Ishikawa (cell line): ENCODE data around the gene LRP8.

Experiments used
- CEBPB ChIP-seq: IDR thresholded peaks from 2 replicates; pipeline ENCODE4 v1.6.1; 2012
- CREB1 ChIP-seq: IDR thresholded peaks from 2 replicates; pipeline ENCODE4 v1.6.1; 2012; ENCODE audit warnings: low read depth
- EGR1 ChIP-seq: IDR thresholded peaks from 2 replicates; pipeline ENCODE4 v1.6.1; 2012
- EP300 ChIP-seq: IDR thresholded peaks from 2 replicates; pipeline ENCODE4 v1.6.1; 2012; ENCODE audit warnings: borderline replicate concordance
- FOXM1 ChIP-seq: IDR thresholded peaks from 2 replicates; pipeline ENCODE4 v1.6.1; 2012; ENCODE audit warnings: low read depth, borderline replicate concordance
- NFIC ChIP-seq: IDR thresholded peaks from 2 replicates; pipeline ENCODE4 v1.6.1; 2012
- RAD21 ChIP-seq: IDR thresholded peaks from 2 replicates; pipeline ENCODE4 v1.6.1; 2012; ENCODE audit warnings: low read depth
- TAF1 ChIP-seq: IDR thresholded peaks from 2 replicates; pipeline ENCODE4 v1.6.1; 2012; ENCODE audit warnings: low read depth, mild to moderate bottlenecking
- TCF12 ChIP-seq: IDR thresholded peaks from 2 replicates; pipeline ENCODE4 v1.6.1; 2012; ENCODE audit warnings: low read depth
- TEAD4 ChIP-seq: IDR thresholded peaks from 2 replicates; pipeline ENCODE4 v1.6.1; 2012
- YY1 ChIP-seq: IDR thresholded peaks from 2 replicates; pipeline ENCODE4 v1.6.1; 2012; ENCODE audit warnings: low read depth
- ZBTB7A ChIP-seq: IDR thresholded peaks from 2 replicates; pipeline ENCODE4 v1.6.1; 2012; ENCODE audit warnings: low read depth
- TF ChIP-seq, protein P1 (sequence below): IDR thresholded peaks from 2 replicates; pipeline ENCODE4 v1.6.1; 2012; ENCODE audit warnings: low read depth, mild to moderate bottlenecking
- TF ChIP-seq, protein P2 (sequence below): IDR thresholded peaks from 2 replicates; pipeline ENCODE4 v1.6.1; 2012
- TF ChIP-seq, protein P3 (sequence below): IDR thresholded peaks from 2 replicates; pipeline ENCODE4 v1.6.1; 2012

Gene LRP8

DNA sequence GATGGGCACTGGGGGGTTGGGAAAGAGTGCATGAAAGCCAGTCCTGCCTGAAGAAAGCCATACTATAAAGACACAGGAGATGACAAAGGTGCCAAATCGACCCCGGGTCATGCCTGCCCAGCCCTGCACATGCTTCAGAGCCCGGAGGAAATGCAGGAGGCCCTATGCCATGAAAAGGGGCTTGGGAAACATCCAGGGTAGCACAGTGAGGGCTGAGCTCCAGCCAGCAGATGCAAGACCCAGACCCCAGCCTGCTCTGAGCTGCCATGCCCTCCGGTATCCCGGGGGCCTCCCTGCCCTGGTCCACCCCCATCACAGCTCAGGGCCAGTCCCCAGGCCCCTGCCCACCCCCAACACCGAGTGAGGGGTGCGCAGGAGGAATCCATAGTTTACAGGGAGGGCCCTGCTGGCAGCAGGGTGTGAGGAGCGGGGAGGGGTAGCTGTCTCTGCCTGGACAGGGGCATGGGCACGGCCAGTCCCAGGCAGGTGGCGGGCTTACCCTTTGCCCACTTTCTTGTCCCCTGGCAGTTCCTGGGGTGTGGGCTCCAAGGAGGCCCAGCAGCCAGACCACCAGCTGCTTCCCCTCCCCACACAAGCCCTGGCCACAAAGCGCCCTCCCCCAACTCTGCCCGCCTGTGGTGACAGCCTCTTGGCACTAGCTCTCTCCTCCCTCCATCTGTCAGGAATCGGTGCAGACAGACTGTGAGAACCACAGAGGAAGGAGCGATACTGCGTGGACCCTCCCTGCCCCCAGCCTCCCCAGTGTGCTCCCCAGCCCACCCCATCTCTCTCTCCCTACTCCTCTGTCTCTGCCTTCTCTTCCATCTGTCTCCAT is 16.8 kb downstream of the LRP8 start:
- TF ChIP-seq NFIC (no peak), FOXM1 (no peak)

DNA sequence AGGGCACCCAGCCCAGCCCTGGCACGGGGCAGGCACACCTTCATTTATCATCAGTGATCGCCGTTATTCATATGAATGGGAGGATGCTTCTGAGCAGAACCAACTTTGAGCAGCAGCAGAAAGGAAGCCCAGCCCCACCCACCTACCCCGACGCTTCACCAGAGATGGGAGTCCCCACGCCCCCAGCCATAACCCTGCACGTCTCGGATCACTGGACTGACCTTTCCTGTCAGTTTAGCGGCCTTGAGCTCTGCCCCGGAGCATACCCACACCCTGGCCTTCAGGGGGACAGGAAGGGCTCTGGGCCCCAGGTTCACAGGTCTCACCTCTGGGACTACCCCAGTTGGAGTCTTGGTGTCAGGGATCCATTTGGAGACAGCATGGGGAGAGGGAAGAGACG is 18.1 kb downstream of the LRP8 start:
- TF ChIP-seq TAF1 (no peak), NFIC (no peak), CEBPB (no peak), CREB1 (no peak), EGR1 (no peak), TEAD4 (no peak), ZBTB7A (no peak), FOXM1 (no peak), YY1 (no peak), TCF12 (no peak), EP300 (no peak), RAD21 (no peak)
- TF ChIP-seq, protein P1, sequence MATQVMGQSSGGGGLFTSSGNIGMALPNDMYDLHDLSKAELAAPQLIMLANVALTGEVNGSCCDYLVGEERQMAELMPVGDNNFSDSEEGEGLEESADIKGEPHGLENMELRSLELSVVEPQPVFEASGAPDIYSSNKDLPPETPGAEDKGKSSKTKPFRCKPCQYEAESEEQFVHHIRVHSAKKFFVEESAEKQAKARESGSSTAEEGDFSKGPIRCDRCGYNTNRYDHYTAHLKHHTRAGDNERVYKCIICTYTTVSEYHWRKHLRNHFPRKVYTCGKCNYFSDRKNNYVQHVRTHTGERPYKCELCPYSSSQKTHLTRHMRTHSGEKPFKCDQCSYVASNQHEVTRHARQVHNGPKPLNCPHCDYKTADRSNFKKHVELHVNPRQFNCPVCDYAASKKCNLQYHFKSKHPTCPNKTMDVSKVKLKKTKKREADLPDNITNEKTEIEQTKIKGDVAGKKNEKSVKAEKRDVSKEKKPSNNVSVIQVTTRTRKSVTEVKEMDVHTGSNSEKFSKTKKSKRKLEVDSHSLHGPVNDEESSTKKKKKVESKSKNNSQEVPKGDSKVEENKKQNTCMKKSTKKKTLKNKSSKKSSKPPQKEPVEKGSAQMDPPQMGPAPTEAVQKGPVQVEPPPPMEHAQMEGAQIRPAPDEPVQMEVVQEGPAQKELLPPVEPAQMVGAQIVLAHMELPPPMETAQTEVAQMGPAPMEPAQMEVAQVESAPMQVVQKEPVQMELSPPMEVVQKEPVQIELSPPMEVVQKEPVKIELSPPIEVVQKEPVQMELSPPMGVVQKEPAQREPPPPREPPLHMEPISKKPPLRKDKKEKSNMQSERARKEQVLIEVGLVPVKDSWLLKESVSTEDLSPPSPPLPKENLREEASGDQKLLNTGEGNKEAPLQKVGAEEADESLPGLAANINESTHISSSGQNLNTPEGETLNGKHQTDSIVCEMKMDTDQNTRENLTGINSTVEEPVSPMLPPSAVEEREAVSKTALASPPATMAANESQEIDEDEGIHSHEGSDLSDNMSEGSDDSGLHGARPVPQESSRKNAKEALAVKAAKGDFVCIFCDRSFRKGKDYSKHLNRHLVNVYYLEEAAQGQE = no peak
- TF ChIP-seq, protein P2, sequence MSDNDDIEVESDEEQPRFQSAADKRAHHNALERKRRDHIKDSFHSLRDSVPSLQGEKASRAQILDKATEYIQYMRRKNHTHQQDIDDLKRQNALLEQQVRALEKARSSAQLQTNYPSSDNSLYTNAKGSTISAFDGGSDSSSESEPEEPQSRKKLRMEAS = no peak
- TF ChIP-seq, protein P3, sequence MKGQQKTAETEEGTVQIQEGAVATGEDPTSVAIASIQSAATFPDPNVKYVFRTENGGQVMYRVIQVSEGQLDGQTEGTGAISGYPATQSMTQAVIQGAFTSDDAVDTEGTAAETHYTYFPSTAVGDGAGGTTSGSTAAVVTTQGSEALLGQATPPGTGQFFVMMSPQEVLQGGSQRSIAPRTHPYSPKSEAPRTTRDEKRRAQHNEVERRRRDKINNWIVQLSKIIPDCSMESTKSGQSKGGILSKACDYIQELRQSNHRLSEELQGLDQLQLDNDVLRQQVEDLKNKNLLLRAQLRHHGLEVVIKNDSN = no peak

DNA sequence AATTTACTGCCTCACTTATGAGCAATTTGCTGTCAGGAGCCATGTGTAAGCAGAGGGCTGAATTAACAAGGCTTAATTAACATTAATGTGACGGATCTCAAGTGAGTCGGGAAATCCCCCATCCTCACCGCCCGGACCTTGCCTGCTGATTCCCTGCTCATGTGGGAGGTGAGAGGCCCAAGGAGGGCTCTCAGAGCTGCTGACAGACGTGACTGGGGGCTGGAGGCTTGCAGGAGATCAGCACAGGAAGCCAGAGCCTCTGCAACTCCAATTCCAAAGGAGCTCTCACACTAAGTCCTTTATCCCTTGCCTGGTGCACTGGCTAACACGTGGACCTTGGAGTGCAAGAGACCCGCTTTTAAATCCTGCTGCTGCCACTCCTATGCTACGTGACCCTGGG is 19.4 kb downstream of the LRP8 start:
- TF ChIP-seq RAD21 (no peak), CREB1 (no peak), EP300 (no peak), TAF1 (no peak), TEAD4 (no peak), CEBPB (no peak), ZBTB7A (no peak), NFIC (no peak), EGR1 (no peak), YY1 (no peak), TCF12 (no peak), FOXM1 (no peak)
- TF ChIP-seq, protein P2 = no peak
- TF ChIP-seq, protein P3 = no peak
- TF ChIP-seq, protein P1 = no peak

DNA sequence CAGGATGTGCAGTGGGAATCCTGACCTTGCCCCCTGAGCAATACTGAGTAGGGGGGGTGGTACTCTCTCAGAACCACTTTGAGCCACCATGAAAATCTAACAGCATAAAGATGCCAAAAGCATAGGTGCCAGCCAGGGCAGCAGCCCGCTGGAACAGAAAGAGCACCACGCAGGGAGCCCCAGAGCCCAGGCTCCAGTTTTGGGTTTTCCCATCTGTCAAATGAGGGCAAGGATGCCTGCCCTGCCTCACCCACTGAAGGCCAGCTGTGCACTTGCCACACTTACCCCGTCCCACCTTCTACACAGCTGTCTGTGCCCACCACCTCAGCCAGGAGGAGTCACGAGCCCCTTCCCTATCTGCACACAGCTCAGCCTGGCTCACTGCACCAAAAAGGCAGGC is 20.8 kb downstream of the LRP8 start:
- TF ChIP-seq EGR1 (no peak), CREB1 (no peak), RAD21 (no peak), TEAD4 (no peak), TAF1 (no peak), NFIC (no peak), CEBPB (no peak), YY1 (no peak), EP300 (no peak), TCF12 (no peak), FOXM1 (no peak), ZBTB7A (no peak)
- TF ChIP-seq, protein P3 = no peak
- TF ChIP-seq, protein P2 = no peak
- TF ChIP-seq, protein P1 = no peak
